H1 (cell line): ENCODE measurements around the gene MAGI2.

Experiments used
- ASH2L ChIP-seq: fragments of 200-600, 300-600 bp; sonication (generic); IDR thresholded peaks from one replicate; pipeline ENCODE4 v1.7.1; 2017; ENCODE audit warnings: low read length
- CEBPB ChIP-seq: IDR thresholded peaks from 2 replicates; pipeline ENCODE4 v1.6.1; 2012; ENCODE audit warnings: low read depth, low read length
- CTBP2 ChIP-seq: IDR thresholded peaks from 2 replicates; pipeline ENCODE4 v1.7.0; 2011; ENCODE audit warnings: borderline replicate concordance, mild to moderate bottlenecking, moderate library complexity, mixed read lengths, low read length; ENCODE audit not compliant: insufficient read depth, insufficient read length
- EP300 ChIP-seq, 2 experiments: IDR thresholded peaks; 1 replicate in 1 of 2; 2 replicates in 1 of 2; pipeline ENCODE4 v1.6.1; 2011 to 2012; ENCODE audit warnings: low read depth in 2 of 2, low read length in 2 of 2, mild to moderate bottlenecking in 2 of 2, borderline replicate concordance in 1 of 2, inconsistent platforms in 1 of 2, moderate library complexity in 1 of 2
- EZH2 ChIP-seq: fragments of 200-600 bp; sonication (generic); IDR thresholded peaks from 2 replicates; pipeline ENCODE4 v1.7.1; 2012; ENCODE audit warnings: low read depth, mild to moderate bottlenecking, moderate library complexity, low read length, inconsistent platforms; ENCODE audit not compliant: severe bottlenecking
- FOSL1 ChIP-seq: IDR thresholded peaks from 2 replicates; pipeline ENCODE4 v1.6.1; 2011; ENCODE audit warnings: mild to moderate bottlenecking, low read depth, low read length, moderate library complexity; ENCODE audit not compliant: insufficient read depth
- SRF ChIP-seq: IDR thresholded peaks from 2 replicates; pipeline ENCODE4 v1.6.1; 2011; ENCODE audit warnings: mild to moderate bottlenecking, low read depth, low read length, moderate library complexity
- SUZ12 ChIP-seq: fragments of 200-600 bp; sonication (generic); IDR thresholded peaks from 2 replicates; pipeline ENCODE4 v1.6.1; 2012; ENCODE audit warnings: mild to moderate bottlenecking, inconsistent platforms, low read length, moderate library complexity, mixed read lengths
- TAF1 ChIP-seq: IDR thresholded peaks from 2 replicates; pipeline ENCODE4 v1.6.1; 2011; ENCODE audit warnings: mild to moderate bottlenecking, low read depth, low read length
- TF ChIP-seq, protein P1 (sequence below), 3 experiments: IDR thresholded peaks; 1 replicate in 2 of 3; 2 replicates in 1 of 3; pipeline versions ENCODE4 v1.5.1 to v1.6.1; 2011; ENCODE audit warnings: low read length in 3 of 3, mild to moderate bottlenecking in 3 of 3, inconsistent platforms in 2 of 3, low read depth in 1 of 3, moderate library complexity in 1 of 3; ENCODE audit not compliant: insufficient read depth in 1 of 3; ENCODE audit errors: control extremely low read depth in 1 of 3

DNA sequence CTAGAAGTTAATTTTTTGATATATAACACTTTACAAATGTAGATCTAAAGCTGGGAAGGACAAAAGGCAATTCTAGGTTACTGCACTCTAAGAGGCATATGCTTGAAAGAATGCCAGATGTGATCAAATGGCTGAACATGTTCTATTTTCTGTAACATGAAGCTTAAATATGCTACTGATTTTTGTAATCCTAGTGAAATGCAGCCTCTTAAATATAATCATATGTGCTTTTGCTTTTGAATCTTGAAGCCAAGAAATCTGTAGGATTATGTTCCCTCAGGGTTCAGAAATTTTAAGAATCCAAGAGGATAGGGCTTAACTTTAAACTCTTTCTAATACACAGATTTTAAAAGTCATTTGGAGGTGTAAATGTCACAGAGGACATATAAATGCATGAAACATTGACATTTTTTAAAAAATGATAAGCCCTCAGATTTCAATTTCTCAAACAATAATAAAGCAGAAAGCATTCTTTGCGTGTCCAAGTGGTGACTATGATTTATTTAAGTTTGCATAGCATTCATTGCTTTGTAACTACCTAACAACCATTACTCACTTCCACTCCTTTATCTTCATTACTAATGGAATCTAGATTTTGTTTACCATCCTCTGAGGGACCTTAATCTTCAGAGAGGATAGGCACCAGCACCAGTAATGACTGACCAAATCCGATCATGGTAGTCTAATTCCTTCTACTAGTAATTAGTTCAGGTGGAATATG lies 170.4 kb downstream of the MAGI2 start:
- no peak for TF ChIP-seq FOSL1
- no peak for TF ChIP-seq CTBP2
- no peak for TF ChIP-seq SRF
- TF ChIP-seq CEBPB: no peak
- TF ChIP-seq EP300 (IDR thresholded peaks at IDR 0.05; ENCODE audit: borderline replicate concordance in 1 of 2, low read depth in 2 of 2, low read length in 2 of 2): no peak
- TF ChIP-seq SUZ12: no peak
- no peak for TF ChIP-seq EZH2
- no peak for TF ChIP-seq ASH2L
- TF ChIP-seq, protein P1, sequence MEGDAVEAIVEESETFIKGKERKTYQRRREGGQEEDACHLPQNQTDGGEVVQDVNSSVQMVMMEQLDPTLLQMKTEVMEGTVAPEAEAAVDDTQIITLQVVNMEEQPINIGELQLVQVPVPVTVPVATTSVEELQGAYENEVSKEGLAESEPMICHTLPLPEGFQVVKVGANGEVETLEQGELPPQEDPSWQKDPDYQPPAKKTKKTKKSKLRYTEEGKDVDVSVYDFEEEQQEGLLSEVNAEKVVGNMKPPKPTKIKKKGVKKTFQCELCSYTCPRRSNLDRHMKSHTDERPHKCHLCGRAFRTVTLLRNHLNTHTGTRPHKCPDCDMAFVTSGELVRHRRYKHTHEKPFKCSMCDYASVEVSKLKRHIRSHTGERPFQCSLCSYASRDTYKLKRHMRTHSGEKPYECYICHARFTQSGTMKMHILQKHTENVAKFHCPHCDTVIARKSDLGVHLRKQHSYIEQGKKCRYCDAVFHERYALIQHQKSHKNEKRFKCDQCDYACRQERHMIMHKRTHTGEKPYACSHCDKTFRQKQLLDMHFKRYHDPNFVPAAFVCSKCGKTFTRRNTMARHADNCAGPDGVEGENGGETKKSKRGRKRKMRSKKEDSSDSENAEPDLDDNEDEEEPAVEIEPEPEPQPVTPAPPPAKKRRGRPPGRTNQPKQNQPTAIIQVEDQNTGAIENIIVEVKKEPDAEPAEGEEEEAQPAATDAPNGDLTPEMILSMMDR (IDR thresholded peaks at IDR 0.05; ENCODE audit: control extremely low read depth in 1 of 3, insufficient read depth in 1 of 3, low read depth in 1 of 3, low read length in 3 of 3): no peak
- TF ChIP-seq TAF1: no peak
